GM18520 (cell line): ENCODE results near the gene EFNB3.

Experiments used
- ATAC-seq: cut with Tn5 transposase; IDR thresholded peaks from one replicate; pipeline ENCODE4 v1.9.1; 2021; ENCODE audit not compliant: unreplicated experiment

EFNB3 gene

GRCh38 chr17:7697828-7698588 lies 7.0 kb upstream of the EFNB3 start:
- no peak for ATAC-seq

- ATAC-seq = no peak
These were observed 4.5 kb upstream of the EFNB3 start for GRCh38 chr17:7700510-7700909.

DNA sequence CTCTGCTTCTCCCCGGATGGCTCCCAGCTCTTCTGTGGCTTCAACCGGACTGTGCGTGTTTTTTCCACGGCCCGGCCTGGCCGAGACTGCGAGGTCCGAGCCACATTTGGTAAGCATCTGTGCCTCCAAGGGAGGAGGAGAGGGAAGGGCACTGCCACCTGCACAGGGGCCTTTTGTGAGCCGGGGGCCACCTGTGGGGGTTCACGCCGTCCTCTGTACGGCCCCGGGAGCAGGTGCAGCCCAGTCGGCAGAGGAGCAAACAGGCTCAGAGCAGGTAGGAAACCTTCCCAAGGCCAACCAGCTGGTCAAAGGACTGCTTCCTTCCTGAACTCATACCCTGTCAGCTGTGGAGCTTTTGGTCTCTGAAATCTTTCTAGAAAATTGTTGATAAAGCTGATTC lies 3.3 kb upstream of the EFNB3 start:
- ATAC-seq = no peak

DNA sequence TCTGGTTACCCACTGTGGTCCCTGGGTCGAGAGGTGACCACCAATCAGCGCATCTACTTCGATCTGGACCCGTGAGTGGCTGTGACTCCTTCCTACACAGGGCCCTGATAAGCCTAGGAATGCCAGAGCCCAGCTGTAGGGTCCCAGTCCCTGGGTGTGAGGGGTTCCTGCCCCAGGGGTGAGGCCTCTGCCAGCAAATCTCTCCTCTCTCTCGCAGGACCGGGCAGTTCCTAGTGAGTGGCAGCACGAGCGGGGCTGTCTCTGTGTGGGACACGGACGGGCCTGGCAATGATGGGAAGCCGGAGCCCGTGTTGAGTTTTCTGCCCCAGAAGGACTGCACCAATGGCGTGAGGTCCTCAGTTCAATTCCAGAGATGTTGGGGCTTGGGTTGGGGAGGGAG lies 2.2 kb upstream of the EFNB3 start:
- ATAC-seq = no peak

DNA sequence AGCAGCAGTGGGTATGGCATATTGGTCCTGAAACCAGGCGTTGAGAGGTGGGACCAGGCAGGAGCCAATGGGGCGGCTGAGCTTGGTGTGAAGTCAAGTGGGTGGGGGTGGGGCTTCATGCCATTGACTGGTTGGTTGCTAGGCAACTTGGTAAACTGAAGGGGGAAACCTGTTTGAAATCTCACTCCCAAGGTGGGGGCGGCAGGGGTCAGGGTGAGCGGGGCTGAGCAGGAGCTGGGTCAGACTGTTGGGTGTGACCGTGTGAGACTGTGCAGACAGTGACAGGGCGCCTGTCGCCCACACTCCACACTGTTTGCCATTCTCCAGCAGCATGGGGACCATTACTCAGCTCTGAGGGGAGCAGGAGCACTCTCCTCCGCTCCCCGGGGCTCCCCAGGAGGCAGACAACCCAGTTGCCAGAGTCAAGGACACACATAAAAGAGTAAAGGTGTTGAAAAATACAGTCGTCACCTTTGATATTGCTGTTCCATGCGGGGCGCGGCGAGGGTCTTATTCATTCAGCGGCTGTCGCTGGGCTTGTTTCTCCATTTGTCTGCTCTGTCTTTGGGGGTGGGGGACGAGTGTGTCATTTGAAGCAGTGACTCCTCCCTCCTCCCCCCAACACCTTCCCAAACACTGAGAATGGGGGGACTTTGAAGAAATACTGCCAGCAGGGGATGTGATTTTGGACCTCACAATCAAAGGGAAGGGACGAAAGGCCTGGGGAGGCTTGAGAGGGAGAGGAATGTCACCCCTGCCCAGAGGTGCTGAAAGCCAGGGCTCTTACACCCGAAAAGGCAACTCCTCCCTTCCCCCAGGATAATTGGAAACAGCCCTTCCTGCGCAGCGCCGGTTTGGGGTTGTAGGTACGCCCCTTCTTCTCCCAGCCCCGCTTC lies 1.2 kb upstream of the EFNB3 start:
- no peak for ATAC-seq

DNA sequence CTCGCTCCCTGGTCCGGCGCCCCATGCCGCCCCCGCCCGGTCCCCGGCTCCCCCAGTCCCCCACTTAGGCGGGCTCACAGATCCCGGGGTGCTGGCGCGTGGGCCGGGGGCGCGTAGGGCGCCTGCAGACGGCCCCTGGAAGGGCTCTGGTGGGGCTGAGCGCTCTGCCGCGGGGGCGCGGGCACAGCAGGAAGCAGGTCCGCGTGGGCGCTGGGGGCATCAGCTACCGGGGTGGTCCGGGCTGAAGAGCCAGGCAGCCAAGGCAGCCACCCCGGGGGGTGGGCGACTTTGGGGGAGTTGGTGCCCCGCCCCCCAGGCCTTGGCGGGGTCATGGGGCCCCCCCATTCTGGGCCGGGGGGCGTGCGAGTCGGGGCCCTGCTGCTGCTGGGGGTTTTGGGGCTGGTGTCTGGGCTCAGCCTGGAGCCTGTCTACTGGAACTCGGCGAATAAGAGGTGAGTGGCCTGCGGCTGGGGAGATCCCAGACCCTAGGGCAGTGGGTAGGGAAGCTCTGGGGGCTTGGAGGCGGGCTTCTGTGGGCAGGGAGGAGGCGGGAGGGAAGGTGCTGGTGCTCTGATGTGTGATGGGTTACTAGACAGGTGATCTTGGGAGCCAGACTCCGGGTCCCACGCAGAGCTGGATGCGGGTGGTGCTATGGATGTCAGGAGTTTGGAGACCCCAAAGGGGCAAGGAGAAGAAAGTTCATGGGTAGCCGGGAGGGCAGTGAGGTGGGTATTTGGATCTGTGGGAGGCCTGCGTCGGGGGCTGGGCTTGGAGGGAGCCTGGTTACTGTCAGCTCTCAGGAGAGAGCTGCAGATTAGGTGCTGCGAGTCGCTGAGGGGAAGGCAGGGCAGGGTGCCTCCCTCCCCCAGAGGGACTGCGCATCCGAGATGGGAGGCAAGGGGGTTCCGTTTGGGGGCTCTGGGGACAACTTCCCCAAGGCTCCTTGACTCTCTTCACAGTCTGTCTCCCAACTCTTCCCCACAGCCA lies 560 bp downstream of the EFNB3 start:
- ATAC-seq = no peak

- no peak for ATAC-seq
These were observed 1.8 kb downstream of the EFNB3 start for GRCh38 chr17:7706631-7707354.

- no peak for ATAC-seq
These were observed 2.4 kb downstream of the EFNB3 start for GRCh38 chr17:7707446-7707845.

DNA sequence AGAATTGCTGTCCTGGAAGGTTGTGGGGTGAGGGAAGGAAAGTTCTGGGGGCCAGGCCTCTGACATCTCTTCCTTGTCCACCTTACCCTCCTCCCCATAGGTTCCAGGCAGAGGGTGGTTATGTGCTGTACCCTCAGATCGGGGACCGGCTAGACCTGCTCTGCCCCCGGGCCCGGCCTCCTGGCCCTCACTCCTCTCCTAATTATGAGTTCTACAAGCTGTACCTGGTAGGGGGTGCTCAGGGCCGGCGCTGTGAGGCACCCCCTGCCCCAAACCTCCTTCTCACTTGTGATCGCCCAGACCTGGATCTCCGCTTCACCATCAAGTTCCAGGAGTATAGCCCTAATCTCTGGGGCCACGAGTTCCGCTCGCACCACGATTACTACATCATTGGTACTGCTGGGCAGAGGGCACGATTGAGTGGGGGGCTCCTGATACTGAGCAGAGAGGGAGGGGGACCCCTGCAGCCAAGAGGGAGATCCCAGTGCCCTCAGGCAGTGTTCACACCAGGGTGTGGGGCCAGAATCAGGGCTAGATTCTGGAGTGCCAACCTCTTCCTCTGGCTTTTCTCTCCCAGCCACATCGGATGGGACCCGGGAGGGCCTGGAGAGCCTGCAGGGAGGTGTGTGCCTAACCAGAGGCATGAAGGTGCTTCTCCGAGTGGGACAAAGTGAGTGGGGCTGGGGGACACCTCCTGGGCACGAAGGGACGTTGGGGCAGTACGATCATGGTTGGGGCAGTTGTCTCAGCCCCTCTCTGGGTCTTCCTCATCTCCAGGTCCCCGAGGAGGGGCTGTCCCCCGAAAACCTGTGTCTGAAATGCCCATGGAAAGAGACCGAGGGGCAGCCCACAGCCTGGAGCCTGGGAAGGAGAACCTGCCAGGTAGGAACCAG lies 3.1 kb downstream of the EFNB3 start:
- no peak for ATAC-seq

GRCh38 chr17:7709031-7709430 lies 4.0 kb downstream of the EFNB3 start:
- ATAC-seq = no peak

DNA sequence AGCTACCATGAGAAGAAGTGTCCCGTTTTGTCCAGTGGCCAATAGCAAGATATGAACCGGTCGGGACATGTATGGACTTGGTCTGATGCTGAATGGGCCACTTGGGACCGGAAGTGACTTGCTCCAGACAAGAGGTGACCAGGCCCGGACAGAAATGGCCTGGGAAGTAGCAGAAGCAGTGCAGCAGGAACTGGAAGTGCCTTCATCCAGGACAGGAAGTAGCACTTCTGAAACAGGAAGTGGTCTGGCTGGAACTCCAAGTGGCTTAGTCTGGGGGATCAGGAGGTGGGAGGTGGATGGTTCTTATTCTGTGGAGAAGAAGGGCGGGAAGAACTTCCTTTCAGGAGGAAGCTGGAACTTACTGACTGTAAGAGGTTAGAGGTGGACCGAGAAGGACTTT lies 5.3 kb downstream of the EFNB3 start:
- no peak for ATAC-seq

GRCh38 chr17:7711051-7711755 lies 6.2 kb downstream of the EFNB3 start:
- no peak for ATAC-seq

DNA sequence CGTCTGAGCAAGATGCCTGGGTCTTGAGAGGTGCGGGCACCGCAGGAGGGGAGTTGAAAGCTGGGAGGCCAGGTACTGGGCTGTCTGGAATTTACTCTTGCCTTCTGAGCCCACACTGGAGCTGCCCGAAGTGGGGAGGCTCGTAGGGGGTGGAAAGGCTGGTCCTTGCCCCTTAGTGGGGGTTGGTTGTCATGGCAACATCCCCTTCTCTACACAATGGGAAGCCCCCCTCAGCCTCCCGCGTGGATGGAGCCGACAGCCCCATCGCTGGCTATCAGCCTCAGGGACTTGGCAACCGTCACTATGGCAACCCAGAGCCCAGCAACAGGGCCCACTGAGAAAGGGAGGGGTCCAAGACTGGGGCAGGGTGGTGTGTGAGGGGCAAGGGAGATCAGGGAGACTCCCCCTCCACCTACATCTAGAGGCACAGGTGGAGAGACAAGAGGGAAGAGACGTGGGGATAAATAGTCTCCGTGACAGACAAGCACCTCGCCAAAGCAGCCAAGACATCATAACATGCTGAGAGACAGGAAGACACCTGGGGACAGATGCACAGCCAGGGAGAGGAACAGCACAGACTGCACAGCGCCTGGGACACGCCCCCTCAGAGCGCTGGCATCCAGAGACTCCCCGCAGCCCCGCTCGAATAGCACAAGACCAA lies 7.2 kb downstream of the EFNB3 start:
- ATAC-seq = no peak

- ATAC-seq = no peak
These were observed 8.8 kb downstream of the EFNB3 start for GRCh38 chr17:7713782-7714181.

DNA sequence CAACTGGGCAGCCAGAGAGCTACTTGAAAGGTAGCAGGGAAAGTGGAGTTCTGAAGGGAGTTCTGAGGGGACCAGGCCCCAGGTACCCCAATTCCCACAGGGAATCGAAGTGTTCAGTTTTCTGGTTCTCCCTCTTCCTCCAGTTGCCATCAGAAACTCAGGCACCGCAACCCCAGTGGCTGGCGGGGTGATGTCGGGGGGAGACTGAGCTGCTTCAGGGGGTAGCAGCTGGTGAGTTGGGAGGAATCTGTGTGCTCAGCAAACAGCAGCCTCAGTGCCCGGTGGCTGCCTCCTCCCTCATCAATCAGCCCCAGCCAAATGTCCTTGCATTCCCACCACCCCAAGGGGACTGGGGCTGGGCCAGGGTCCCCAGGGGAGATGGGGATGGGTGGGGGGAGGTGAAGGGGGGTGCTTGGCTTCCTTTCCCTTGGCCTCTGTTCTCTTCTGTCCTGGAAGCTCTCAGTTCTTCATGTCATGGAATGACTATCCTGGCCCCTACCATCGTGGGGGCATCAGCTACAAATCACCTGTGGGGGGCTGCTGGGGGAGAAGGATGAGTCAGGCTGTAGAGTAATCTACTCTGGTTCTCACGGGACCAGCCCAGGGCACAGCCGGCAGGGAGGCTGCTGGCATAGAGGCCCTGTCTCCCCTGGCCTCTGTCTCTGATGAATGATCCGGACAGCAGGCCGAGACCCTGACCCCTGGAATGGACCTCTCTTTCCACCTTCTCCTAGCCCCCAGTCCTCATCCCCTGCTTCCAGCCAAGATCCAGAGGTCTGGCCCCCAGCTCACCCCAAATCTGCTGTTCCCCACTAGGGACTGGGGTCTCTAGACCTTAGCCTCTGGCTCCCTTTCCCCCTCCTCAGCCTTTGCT lies 10.0 kb downstream of the EFNB3 start:
- no peak for ATAC-seq

DNA sequence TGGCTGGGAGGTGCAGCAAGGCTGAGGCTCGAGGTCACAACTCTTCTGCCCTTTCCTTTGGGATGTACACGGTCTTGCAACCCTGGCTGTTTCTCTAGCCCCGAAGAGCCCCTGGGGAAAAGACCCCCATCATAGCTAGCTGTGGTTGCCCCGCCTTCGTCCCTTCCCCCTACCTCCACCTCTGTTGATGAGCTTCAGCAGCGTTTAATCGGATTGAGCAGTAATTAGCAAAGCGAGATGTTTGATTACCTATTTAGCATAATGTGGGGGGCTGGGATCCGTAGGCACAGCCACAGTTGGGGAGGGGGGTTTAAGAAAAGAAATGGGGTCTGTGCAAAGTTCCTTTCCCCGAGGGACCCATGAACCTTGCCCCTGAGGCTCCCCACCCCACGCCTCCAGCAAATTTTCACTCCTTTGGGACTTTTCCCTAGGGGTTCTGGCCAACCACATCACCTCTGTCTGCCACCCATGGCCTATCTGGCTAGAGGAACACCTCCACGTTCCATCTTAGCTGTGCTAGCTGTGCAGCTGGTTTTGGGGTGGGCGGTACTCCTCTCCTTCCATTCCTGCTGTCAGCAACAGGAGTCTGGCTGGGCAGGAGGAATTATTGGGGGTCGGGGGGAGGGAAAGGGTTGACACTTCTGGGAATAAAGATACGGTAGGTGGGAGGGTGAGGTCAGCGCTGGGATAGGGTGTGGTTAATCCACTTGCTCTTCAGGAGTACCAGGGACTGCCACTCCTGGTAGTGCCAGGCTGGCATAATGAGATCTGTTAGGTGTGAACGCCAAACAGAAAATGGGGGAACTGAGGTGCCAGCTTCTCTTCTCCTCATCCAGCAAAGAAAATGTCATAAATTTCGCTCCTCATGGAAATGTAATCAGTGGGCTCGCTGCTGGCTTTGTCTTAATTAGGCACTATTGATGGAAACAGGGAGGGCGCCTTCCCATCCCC lies 11.2 kb downstream of the EFNB3 start:
- no peak for ATAC-seq
